ENCODE results near the gene CPVL.
A peak's percentile ranks its signal among the peaks of the same experiment; 100 is the strongest.

CPVL gene

DNA sequence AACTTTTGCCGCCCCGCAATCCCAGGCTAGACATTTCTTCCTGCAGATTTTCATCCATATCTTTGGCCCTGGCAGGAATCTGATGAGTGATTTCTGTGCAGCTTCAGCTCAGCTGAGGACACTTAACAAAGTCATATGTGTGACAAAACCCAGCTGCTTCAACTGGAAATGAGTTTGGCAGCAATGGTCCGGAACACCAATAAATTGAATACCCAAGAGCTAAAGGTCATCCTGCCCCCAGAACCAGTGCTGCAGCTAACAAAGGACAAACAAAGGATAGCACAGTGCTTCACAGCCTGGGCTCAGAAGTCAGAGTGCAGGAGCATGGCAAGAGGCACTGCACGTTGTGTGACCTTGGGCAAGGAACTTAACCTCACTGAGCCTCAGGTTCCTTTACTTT is 148.2 kb downstream of the CPVL start:
- no peak for DNase-seq

DNA sequence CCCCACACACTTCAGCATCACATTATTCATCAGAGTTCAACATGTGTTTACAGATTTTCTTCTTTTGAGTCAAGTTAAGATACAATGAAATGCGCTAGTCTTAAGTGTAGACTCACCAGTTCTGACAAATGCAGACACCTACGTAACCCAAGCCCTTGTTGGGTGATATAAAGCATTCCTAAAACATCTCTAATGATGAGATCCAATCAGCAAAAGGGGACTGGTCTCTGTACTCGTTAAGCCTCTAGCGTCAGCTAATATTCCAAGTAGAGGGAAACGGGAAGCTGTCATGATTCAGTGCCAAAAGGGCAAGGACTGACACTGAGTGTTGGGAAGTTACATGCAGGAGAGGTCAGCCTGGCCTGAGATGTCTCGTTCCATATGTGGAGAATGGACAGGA is 149.5 kb downstream of the CPVL start:
- DNase-seq, result no peak

DNA sequence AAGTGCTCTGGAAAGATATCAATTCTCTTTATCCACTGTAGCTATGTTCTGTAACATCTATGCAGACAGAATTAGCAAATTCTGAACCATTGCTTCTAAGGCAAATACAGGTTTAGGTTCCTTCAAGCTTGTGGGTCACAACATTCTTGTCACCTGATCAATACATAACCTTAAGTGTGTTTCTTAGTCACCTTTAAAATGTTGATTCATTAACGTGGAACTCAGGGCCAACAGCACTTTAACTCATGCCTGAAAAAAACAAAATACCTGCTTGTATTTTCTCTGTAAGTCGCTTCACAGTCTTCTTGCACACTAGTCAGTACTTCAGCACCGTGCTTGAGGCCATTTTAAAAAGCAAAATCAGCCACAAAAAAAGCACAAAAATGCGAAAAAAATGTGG is 153.0 kb downstream of the CPVL start:
- DNase-seq, result no peak

GRCh38 chr7:28992798-28993197 is 153.5 kb downstream of the CPVL start:
- no peak for DNase-seq

DNA sequence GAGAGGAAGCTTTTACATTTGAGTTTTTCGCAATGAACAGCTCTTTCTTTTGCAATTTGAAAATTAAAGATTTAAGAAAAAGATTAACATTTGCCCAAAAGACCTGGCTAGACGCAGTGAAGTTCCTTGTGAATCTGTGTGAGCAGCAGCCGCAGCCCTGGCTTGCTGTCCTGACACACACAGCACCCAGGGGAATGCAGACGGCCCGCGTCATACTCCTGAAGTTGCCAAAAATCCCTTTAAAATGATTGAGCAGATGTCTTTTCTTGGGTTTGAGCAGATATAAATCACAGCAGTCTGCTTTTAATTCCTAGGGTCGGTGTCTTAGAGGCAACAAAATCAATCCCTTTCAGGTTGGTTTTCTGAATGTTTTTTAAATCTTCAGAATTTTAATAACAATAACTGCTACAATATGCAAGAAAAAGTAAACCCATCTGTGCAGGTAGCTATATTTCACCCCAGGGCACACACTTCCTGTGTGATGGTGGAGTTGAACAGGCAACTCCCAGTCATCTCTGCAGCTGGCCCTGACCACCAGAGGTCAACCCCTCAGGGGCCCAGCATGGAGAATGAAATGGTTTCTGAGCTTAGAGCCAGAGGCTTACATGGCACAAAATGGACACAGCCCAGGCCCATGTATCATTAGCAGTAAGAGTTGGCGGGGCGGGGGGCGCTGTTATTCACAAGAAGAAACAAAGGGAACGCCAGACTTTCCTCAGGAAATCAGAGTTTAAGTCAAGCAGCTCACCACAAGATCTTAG is 156.0 kb downstream of the CPVL start:
- DNase-seq, result no peak

- DNase-seq, result no peak
These were observed 156.9 kb downstream of the CPVL start for GRCh38 chr7:28989211-28989980.

GRCh38 chr7:28988810-28989209 is 157.5 kb downstream of the CPVL start:
- no peak for DNase-seq

DNA sequence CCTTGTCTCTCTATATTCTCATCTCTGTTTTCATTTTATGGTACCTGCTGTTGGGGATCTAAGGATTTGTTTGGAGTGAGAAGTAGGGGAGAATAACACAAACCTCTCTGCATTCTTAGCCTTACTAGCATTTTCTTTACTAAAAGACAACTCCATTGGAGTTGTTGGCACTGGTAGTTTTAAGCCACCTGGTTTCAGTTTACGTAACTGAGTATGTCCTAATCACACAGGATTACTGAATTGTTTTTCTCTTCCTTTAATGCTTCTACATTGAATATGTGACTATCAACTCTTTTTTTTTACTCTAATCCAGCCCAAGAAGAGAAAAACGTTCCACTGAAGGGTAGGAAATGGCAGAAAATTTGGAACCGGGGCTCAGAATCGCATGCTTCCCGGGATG is 158.2 kb downstream of the CPVL start:
- no peak for DNase-seq

GRCh38 chr7:28986765-28987110 is 159.6 kb downstream of the CPVL start:
- peak; percentile 94 for DNase-seq

DNA sequence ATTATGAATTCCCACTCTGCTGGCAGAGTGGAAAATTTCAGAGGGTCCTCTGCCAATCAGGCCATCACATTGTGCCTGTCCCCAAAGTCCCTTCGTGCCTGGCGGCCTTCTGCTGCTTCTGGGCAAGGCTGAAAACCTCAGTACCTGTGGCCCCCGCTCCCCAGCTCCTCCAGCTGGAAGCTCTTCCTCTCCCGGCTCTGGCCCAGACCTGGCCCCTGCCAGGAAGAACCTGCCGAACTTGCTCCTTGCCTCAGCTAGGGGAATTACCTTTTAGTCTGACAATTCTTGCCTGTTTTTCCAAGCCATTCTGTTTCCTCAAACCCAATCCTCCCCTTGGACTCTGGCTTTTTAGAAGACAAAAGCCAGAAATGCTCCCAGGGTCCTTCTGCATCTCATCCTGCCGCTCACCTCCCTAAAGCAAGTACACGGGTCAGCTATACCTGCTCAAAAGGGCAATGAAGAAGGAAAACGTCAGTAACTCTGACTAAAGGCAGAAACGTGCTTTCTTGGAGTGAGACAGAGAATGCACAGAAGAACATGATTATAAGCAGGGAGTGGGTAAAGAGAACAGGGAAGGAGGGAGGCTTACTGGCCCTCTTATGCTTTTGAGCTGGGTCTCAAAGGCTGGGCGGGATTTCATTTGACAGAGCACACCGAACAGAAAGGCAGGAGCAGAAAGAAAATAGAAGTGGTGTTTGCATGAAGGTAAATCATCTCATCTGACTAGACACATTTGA is 160.1 kb downstream of the CPVL start:
- no peak for DNase-seq

DNA sequence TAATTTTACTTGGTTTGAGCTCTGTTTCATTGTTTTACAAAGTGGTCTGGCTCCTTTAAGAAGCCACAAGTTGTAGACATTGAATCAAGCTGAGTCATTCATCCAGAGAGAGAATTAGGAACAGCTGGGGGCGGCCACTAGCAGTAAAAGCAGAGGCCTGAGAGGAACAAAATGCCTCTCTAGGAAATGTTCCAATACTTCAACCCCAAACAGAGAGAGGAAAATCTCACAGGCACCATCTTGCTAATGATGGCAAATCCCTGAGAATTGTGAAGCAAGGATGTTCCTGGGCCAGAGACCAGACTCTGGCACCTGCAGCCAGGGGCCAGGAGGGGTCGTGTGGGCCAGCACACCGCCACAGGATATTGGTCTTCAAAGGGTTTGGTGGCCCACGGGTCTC is 161.7 kb downstream of the CPVL start:
- DNase-seq, result peak; percentile 80

DNA sequence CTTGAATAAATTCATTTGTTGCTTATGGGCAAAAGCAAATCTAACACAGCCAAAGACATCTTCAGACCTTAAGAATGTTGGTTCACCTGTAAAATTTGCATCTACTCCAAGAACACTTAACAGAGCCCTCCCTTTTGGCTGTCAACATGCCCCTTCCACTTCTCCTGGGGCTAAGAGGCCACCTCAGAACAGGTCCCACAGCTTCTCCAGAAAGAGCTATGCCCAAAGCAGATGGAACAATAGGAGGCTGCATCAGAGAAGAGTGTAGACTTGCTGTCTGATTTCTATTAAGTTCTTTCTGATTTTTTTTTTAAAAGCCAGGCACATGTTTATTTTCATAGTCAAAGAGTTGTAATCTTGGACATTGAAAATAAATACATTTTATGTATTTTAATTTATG is 162.1 kb downstream of the CPVL start:
- DNase-seq, result no peak

GRCh38 chr7:28983396-28984190 is 162.7 kb downstream of the CPVL start:
- no peak for DNase-seq

GRCh38 chr7:28981161-28981465 is 165.2 kb downstream of the CPVL start:
- DNase-seq, result no peak

DNA sequence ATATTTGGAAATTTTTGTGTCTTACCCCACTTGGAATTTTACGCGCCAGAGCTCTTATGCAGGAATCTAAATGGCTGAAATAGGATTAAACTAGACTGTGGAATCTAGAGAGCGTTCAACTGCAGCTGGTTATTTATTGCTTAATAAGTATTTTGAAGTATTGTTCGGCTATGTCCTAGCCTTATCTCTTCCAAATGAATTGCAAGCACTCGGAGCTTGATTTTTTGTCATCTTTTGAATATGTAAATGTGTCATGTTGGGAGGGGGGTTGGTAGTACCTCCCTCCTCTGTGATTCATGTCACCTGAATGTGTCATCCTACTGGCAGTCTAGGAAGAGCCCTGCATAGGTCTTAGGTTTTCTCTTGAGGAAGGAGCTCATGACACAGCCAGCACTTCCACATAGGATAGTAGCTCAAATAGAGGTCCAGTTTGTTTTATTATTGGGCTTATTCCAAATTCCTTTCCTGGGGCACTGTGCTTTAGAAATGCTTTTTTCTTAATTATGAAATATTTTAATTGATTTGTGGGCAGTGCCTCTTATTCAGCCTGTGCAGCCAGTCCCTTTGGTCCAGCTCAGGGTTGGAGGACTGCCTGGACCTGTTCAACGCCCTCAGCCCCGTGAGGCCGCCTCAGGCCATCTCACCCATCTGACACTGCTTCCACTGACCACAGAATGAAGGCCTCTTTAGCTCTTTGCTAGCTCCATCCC is 165.7 kb downstream of the CPVL start:
- no peak for DNase-seq

DNA sequence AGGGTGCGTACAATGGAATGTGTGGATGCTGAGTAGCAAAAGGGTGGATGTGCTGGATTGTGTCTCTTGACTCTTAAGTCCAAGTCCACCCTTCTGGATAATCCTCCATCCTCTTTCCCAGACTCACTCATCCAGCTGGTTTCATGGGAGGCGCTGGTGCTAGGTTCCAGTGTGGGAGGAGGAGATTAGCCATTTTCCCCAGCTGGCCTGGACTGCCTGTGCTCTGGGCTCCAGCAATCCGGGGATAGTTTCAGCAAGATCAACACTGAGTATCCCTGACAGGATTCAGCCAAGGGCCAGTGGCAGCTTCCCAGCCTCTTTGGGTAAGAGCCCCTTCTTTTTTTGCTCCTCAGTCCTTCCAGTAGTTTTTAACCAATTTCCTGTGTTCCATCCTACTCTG is 166.6 kb downstream of the CPVL start:
- no peak for DNase-seq

DNA sequence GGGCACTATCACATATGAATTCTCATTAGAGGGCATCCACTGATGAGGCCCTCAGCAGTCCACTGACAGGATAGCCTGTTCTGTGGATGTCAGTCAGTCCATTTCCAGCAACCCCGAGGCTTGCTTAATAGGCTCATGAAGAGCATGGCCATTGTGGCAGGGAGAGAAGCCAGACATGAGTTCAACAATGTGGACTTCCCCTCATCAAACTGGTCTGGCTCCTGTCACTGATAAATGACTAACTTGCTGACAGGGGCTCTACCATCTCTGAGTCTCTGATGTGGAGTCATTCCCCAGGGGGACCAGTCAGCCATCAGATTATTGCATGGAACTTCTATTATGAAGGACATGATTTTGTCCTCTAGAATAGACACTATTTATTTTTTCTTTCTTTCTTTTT is 168.5 kb downstream of the CPVL start:
- DNase-seq, result no peak

DNA sequence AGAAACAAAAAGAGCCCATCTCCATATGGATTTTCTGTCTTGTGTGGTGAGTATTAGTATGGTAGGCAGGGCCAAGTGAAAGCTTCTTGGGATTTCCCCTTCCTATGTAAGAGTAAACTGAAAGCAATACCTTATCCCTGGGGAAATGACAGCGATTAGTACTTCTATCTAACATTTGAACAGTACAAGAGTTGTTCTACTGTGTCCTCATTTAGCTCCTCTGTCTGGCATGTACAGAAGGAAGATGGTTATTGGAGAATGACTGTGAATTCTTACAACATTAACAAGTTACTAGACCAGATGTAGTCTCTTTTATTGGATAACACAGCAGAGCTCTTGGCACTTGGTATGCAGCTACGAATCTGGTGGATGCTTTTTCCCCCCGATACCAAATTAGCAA is 170.3 kb downstream of the CPVL start:
- DNase-seq, result peak; percentile 18

- no peak for DNase-seq
These were observed 172.7 kb downstream of the CPVL start for GRCh38 chr7:28973591-28973990.

- DNase-seq, result no peak
These were observed 182.3 kb downstream of the CPVL start for GRCh38 chr7:28964056-28964455.

GRCh38 chr7:28961972-28962371 is 184.4 kb downstream of the CPVL start:
- DNase-seq, result no peak

DNA sequence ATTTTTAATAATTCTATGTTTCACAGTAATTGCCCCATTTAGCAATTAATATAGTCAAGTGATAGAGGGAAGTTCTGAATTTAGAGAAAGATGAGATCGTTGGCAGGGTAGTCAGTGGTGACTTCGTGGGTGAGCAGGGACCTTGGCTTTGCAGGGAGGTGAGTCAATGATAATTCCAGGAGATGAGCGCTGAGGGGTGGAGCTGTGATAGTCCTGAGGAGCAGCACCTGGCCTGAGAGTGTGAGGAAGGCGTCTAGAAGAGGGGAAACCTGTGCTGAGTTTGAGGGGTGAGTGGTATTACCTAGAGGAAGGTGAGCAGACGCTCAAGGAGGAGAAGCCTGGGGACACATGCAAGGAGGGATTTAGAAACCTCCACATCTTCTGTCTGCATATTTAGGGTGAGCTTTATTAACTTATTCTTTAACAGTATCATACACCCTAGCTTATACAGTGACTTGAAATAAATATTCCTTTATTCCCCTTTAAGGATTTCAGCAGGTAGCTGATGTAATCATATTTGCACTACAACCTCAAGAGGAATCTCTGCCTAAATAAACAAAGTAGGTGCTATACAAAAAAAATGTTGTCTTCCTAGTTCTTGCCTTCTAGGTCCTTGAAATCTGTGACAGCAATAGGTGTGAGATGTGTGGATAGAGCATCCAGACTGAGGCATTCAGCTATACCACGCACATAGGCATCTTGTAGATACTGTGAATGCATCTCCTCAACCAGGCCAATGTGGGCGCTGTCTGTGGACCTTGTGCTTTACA is 186.1 kb downstream of the CPVL start:
- DNase-seq, result peak; percentile 2

All from inflammatory macrophage treated with lipopolysaccharide for 4 hours (primary cell).